GM18519 (cell line): Measurements from ENCODE around the gene GPR158.

Source experiments
- ATAC-seq: cut with Tn5 transposase; IDR thresholded peaks from one replicate; pipeline ENCODE4 v1.9.1; 2021; ENCODE audit warnings: mild to moderate bottlenecking, moderate library complexity; ENCODE audit not compliant: unreplicated experiment, low FRiP score

GPR158 gene

GRCh38 chr10:25557136-25557535 is 382.3 kb downstream of the GPR158 start:
- no peak for ATAC-seq

- no peak for ATAC-seq
Observed at GRCh38 chr10:25561758-25562157, 387.0 kb downstream of the GPR158 start.

GRCh38 chr10:25562547-25562946 is 387.7 kb downstream of the GPR158 start:
- ATAC-seq, result no peak

- ATAC-seq, result no peak
Observed at GRCh38 chr10:25564351-25564750, 389.6 kb downstream of the GPR158 start.

GRCh38 chr10:25565570-25565969 is 390.8 kb downstream of the GPR158 start:
- ATAC-seq, result no peak

GRCh38 chr10:25573316-25573715 is 398.5 kb downstream of the GPR158 start:
- no peak for ATAC-seq

- ATAC-seq, result no peak
Observed at GRCh38 chr10:25575343-25575742, 400.5 kb downstream of the GPR158 start.

- no peak for ATAC-seq
Observed at GRCh38 chr10:25578061-25578460, 403.3 kb downstream of the GPR158 start.

- ATAC-seq, result no peak
Observed at GRCh38 chr10:25582961-25583360, 408.2 kb downstream of the GPR158 start.

GRCh38 chr10:25600651-25601050 is 425.9 kb downstream of the GPR158 start:
- no peak for ATAC-seq

- no peak for ATAC-seq
Observed at GRCh38 chr10:25604591-25604990, 429.8 kb downstream of the GPR158 start.

- no peak for ATAC-seq
Observed at GRCh38 chr10:25614652-25615051, 439.9 kb downstream of the GPR158 start.

- ATAC-seq, result no peak
Observed at GRCh38 chr10:25615926-25616325, 441.1 kb downstream of the GPR158 start.

- ATAC-seq, result no peak
Observed at GRCh38 chr10:25616903-25617592, 442.2 kb downstream of the GPR158 start.

GRCh38 chr10:25627606-25628005 is 452.8 kb downstream of the GPR158 start:
- no peak for ATAC-seq

GRCh38 chr10:25629333-25629732 is 454.5 kb downstream of the GPR158 start:
- ATAC-seq, result no peak

- no peak for ATAC-seq
Observed at GRCh38 chr10:25631471-25631870, 456.7 kb downstream of the GPR158 start.

- ATAC-seq, result no peak
Observed at GRCh38 chr10:25632802-25633201, 458.0 kb downstream of the GPR158 start.

GRCh38 chr10:25633542-25633941 is 458.7 kb downstream of the GPR158 start:
- no peak for ATAC-seq

- no peak for ATAC-seq
Observed at GRCh38 chr10:25639646-25640045, 464.8 kb downstream of the GPR158 start.

- ATAC-seq, result no peak
Observed at GRCh38 chr10:25641595-25641994, 466.8 kb downstream of the GPR158 start.

- ATAC-seq, result no peak
Observed at GRCh38 chr10:25642721-25643120, 467.9 kb downstream of the GPR158 start.

- no peak for ATAC-seq
Observed at GRCh38 chr10:25646371-25646770, 471.6 kb downstream of the GPR158 start.
